PC-9 (cell line): ENCODE results near the gene SH3RF3.

Experiments
- EZH2 ChIP-seq: fragments of 200-600 bp; sonication (generic); IDR thresholded peaks from 2 replicates; pipeline ENCODE4 v1.8.0; 2017; ENCODE audit warnings: antibody characterized with exemption, low read depth
- TF ChIP-seq, protein P1 (sequence below): fragments of 200-600 bp; sonication (generic); conservative IDR thresholded peaks from 2 replicates; pipeline ENCODE4 v1.6.1; 2017; ENCODE audit warnings: mixed run types, antibody characterized with exemption, mild to moderate bottlenecking, moderate library complexity

DNA sequence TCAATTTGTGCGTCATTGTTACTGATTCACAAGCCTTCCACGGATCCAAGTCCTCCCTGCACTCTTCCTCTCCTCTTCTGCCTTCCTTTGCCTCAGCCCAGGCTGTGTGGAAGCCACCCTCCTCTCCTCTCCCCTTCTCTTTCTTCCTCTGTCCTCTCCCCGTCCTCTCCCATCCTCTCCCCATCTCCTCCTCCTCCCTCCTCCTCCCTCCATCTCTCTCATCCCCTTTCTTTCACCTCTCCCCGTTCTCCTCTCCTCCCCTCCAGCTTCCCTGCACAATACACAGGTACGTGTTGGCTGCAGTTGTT is 301.3 kb downstream of the SH3RF3 start:
- TF ChIP-seq, protein P1, sequence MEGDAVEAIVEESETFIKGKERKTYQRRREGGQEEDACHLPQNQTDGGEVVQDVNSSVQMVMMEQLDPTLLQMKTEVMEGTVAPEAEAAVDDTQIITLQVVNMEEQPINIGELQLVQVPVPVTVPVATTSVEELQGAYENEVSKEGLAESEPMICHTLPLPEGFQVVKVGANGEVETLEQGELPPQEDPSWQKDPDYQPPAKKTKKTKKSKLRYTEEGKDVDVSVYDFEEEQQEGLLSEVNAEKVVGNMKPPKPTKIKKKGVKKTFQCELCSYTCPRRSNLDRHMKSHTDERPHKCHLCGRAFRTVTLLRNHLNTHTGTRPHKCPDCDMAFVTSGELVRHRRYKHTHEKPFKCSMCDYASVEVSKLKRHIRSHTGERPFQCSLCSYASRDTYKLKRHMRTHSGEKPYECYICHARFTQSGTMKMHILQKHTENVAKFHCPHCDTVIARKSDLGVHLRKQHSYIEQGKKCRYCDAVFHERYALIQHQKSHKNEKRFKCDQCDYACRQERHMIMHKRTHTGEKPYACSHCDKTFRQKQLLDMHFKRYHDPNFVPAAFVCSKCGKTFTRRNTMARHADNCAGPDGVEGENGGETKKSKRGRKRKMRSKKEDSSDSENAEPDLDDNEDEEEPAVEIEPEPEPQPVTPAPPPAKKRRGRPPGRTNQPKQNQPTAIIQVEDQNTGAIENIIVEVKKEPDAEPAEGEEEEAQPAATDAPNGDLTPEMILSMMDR: no peak
- no peak for TF ChIP-seq EZH2
